ENCODE results near the gene MGMT.

The MGMT gene

GRCh38 chr10:129652021-129652420, 185.0 kb downstream of the MGMT start:
- no peak for TF ChIP-seq CTCF (IDR thresholded peaks at IDR 0.05; ENCODE audit: extremely low read depth, missing control alignments)
- DNase-seq (ENCODE audit: low spot score), result no peak

GRCh38 chr10:129652521-129653201, 185.6 kb downstream of the MGMT start:
- TF ChIP-seq CTCF (IDR thresholded peaks at IDR 0.05; ENCODE audit: extremely low read depth, missing control alignments), result no peak
- no peak for DNase-seq (ENCODE audit: low spot score)

GRCh38 chr10:129653428-129653827, 186.4 kb downstream of the MGMT start:
- DNase-seq (ENCODE audit: low spot score), result no peak
- no peak for TF ChIP-seq CTCF (IDR thresholded peaks at IDR 0.05; ENCODE audit: extremely low read depth, missing control alignments)

GRCh38 chr10:129653861-129654260, 186.8 kb downstream of the MGMT start:
- no peak for TF ChIP-seq CTCF (IDR thresholded peaks at IDR 0.05; ENCODE audit: extremely low read depth, missing control alignments)

GRCh38 chr10:129654461-129654860, 187.4 kb downstream of the MGMT start:
- no peak for TF ChIP-seq CTCF (IDR thresholded peaks at IDR 0.05; ENCODE audit: extremely low read depth, missing control alignments)
- no peak for DNase-seq (ENCODE audit: low spot score)

More at GRCh38 chr10:129653861-129654260, 186.8 kb downstream of the MGMT start:
- no peak for DNase-seq (ENCODE audit: low spot score)

GRCh38 chr10:129655007-129655678, 188.1 kb downstream of the MGMT start:
- no peak for DNase-seq (ENCODE audit: low spot score)

More at GRCh38 chr10:129655007-129655678, 188.1 kb downstream of the MGMT start:
- TF ChIP-seq CTCF (IDR thresholded peaks at IDR 0.05; ENCODE audit: extremely low read depth, missing control alignments), result no peak

Measured in GM20000 (cell line).